ENCODE data around the gene SYT12. TPM values are rescaled to one million over a fixed set of nuclear protein-coding genes. Genes with fewer than 3 reads are reported as not detected.

The SYT12 gene
- total and polyA plus RNA-seq, 2 donors (not counting 3 experiments of a cell fraction or from before 2014, with no cell fraction given) = not detected

GRCh38 chr11:66975405-66976027 lies 47.4 kb upstream of the SYT12 start:
- dilution Hi-C loops (cut with MboI; ENCODE audit: extremely low pct_ligation_motif_present, low sequenced_read_pairs) = no loop called here
- TF ChIP-seq POLR2A (IDR thresholded peaks at IDR 0.05; ENCODE audit: low read depth, low read length) (no peak), JUN (IDR thresholded peaks at IDR 0.05; ENCODE audit: borderline replicate concordance, insufficient read depth, insufficient read length, low read depth) (no peak), GATA2 (IDR thresholded peaks at IDR 0.05; ENCODE audit: insufficient read depth, insufficient read length, low read depth, low read length) (no peak), POLR2AphosphoS5 (IDR thresholded peaks at IDR 0.05; ENCODE audit: insufficient read depth, low read depth, low read length) (no peak), CTCF (IDR thresholded peaks at IDR 0.05; ENCODE audit: extremely low read depth in 1 of 2, insufficient read depth in 1 of 2, low read depth in 1 of 2, low read length in 2 of 2) (no peak), MYC (IDR thresholded peaks at IDR 0.05; ENCODE audit: low read depth, low read length) (no peak)
- Histone ChIP-seq H3K4me3 (replicated peaks in 1 of 3; ENCODE audit: insufficient read depth in 1 of 3, low read depth in 1 of 3, low read length in 3 of 3) (no peak overlapping the region), H3K9ac (replicated peaks; ENCODE audit: extremely low read depth, insufficient read depth, low read length) (no peak overlapping the region), H3K4me2 (ENCODE audit: insufficient read depth, low read length) (no peak overlapping the region), H3K79me2 (ENCODE audit: control insufficient read depth, insufficient read depth, low read length) (no peaks in the 10 kb centered on the region), H4K20me1 (replicated peaks; ENCODE audit: control insufficient read depth, extremely low read depth, insufficient read depth, low read length) (no peaks in the 10 kb centered on the region), H3K27me3 (ENCODE audit: control insufficient read depth in 2 of 2, insufficient read depth in 2 of 2, low read length in 2 of 2) (no peaks in the 10 kb centered on the region), H3K36me3 (ENCODE audit: control insufficient read depth in 2 of 2, extremely low read depth in 1 of 2, insufficient read depth in 2 of 2, low read length in 2 of 2) (no peaks in the 10 kb centered on the region), H3K9me1 (replicated peaks; ENCODE audit: control insufficient read depth, extremely low read depth, insufficient read depth, low read length) (no peaks in the 10 kb centered on the region), H2AFZ (ENCODE audit: low read depth, low read length) (no peak overlapping the region), H3K27ac (ENCODE audit: insufficient read depth, low read depth, low read length) (no peak overlapping the region), H3K4me1 (ENCODE audit: control insufficient read depth, extremely low read depth, insufficient read depth, low read length) (peaks cover 9% of the 10 kb centered on the region), H3K9me3 (replicated peaks; ENCODE audit: control insufficient read depth, insufficient read depth, low read length) (no peaks in the 10 kb centered on the region)
- intact Hi-C loops (cut with micrococcal nuclease) = loop anchor here (1.0 to 2.0 kb wide), 4 partner anchors 93 to 281 kb away; partner anchors contain the start of gene LRFN4
- ChIA-PET POLR2A (no interaction called here), CTCF (interaction anchor here (0.6 to 2.8 kb wide), 40 partner anchors 9 to 297 kb away, joined by 3 to 49 read pairs (median 4); partner anchors contain the start of genes PC and RCE1)
- DNase-seq (ENCODE audit: low read depth, low spot score) (no peak), FAIRE-seq (no peak)
- BruUV-seq (replicated peaks) = no TSS peak
